Endometrium (tissue), 2 donors: ENCODE data around the gene FOXG1.

Source experiments
- FAIRE-seq: peaks from 2 replicates; lab custom pipeline; 2012; peaks lifted over from hg19 to GRCh38; lab: Jason Lieb, UNC
- donor health status: control.
- donor health status: control.

FOXG1 gene

GRCh38 chr14:28776482-28777266 lies 10.1 kb downstream of the FOXG1 start:
- no peak for FAIRE-seq

GRCh38 chr14:28777471-28778137 lies 11.0 kb downstream of the FOXG1 start:
- FAIRE-seq, result no peak

- FAIRE-seq, result no peak
Measured at GRCh38 chr14:28778138-28779117, 11.8 kb downstream of the FOXG1 start.

- FAIRE-seq, result no peak
Measured at GRCh38 chr14:28779456-28779855, 12.9 kb downstream of the FOXG1 start.

- no peak for FAIRE-seq
Measured at GRCh38 chr14:28780843-28781820, 14.5 kb downstream of the FOXG1 start.

- FAIRE-seq, result no peak
Measured at GRCh38 chr14:28782301-28782700, 15.7 kb downstream of the FOXG1 start.

GRCh38 chr14:28783664-28784063 lies 17.1 kb downstream of the FOXG1 start:
- FAIRE-seq, result no peak

- no peak for FAIRE-seq
Measured at GRCh38 chr14:28784096-28785048, 17.8 kb downstream of the FOXG1 start.

- FAIRE-seq, result no peak
Measured at GRCh38 chr14:28785096-28785952, 18.7 kb downstream of the FOXG1 start.

- no peak for FAIRE-seq
Measured at GRCh38 chr14:28807518-28807917, 40.9 kb downstream of the FOXG1 start.

- FAIRE-seq, result no peak
Measured at GRCh38 chr14:28813810-28814209, 47.2 kb downstream of the FOXG1 start.
